Esophagus muscularis mucosa (tissue), 4 donors: ENCODE data around the gene ZPBP.

Experiments
- CTCF ChIP-seq, 3 experiments: fragments of 200-600 bp in 2 of 3; fragments of 450-650 bp in 1 of 3; sonication (generic) in 2 of 3; IDR thresholded peaks; one replicate each; pipeline ENCODE4 v1.5.1; 2017 to 2019; ENCODE audit warnings: antibody characterized with exemption in 3 of 3, mild to moderate bottlenecking in 2 of 3, moderate library complexity in 1 of 3
- EP300 ChIP-seq: sonication (generic); formaldehyde crosslinking; IDR thresholded peaks from one replicate; pipeline ENCODE4 v1.6.1; 2017; ENCODE audit warnings: antibody characterized with exemption
- POLR2A ChIP-seq: fragments of 450-650 bp; IDR thresholded peaks from one replicate; pipeline ENCODE4 v1.6.1; 2017; ENCODE audit warnings: antibody characterized with exemption, moderate library complexity, mild to moderate bottlenecking, low read depth
- POLR2AphosphoS5 ChIP-seq, 2 donors: sonication (generic); formaldehyde crosslinking; IDR thresholded peaks; one replicate each; pipeline ENCODE4 v1.6.1; 2017; ENCODE audit warnings: antibody characterized with exemption in 2 of 2

- no peak for TF ChIP-seq CTCF (IDR thresholded peaks at IDR 0.05)
- TF ChIP-seq POLR2A: no peak
- no peak for TF ChIP-seq POLR2AphosphoS5 (IDR thresholded peaks at IDR 0.05)
- no peak for TF ChIP-seq EP300
Measured at GRCh38 chr7:49976238-49976637, 116.8 kb downstream of the ZPBP start.
